Hematopoietic multipotent progenitor cell treated with erythropoietin and hydrocortisone succinate and interleukin-3 and kit ligand, for 4 days (in vitro differentiated cells): ENCODE data around the gene INPP5J.
"Not testable (repeated sequence)": the region's sequence is repeated elsewhere in the genome, so short reads cannot be mapped to it uniquely, and the experiment has no call there.

Experiments
- DNase-seq: peaks from one replicate; pipeline ENCODE4 v3.0.0-alpha.2; 2015

INPP5J gene

GRCh38 chr22:31088233-31088986, 34.4 kb upstream of the INPP5J start:
- no peak for DNase-seq

GRCh38 chr22:31089160-31090100, 33.3 kb upstream of the INPP5J start:
- peak; percentile 64 for DNase-seq

- DNase-seq, result no peak
Observed at GRCh38 chr22:31090217-31091085, 32.3 kb upstream of the INPP5J start.

DNA sequence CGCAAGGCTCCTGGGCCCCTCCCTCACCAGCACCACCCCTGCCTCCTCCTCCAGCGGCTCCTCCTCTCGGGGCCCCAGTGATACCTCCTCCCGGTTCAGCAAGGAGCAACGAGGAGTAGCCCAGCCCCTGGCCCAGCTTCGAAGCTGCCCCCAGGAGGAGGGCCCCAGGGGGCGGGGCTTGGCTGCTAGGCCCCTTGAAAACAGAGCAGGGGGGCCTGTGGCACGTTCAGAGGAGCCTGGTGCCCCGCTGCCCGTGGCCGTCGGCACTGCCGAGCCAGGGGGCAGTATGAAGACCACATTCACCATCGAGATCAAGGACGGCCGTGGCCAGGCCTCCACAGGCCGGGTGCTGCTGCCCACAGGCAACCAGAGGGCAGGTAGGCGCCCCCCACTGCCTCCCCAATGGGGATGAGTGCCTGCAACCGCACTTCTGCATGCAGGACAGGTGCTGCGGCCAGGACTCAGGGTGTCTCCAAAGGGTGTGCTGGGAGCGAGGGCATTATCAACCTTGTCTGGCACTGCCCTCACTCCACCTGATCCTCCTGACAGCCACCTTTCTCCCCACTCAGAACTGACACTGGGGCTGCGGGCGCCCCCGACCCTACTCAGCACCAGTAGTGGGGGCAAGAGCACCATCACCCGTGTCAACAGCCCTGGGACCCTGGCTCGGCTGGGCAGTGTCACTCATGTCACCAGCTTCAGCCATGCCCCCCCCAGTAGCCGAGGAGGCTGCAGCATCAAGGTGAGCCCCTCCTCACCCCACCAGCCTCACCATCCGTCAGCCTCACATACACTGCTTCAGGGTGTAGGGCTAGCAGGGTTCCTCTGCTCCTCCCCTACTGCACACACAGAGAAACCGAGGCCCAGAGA, 31.4 kb upstream of the INPP5J start:
- DNase-seq, result no peak

GRCh38 chr22:31092161-31092560, 30.6 kb upstream of the INPP5J start:
- DNase-seq, result no peak

DNA sequence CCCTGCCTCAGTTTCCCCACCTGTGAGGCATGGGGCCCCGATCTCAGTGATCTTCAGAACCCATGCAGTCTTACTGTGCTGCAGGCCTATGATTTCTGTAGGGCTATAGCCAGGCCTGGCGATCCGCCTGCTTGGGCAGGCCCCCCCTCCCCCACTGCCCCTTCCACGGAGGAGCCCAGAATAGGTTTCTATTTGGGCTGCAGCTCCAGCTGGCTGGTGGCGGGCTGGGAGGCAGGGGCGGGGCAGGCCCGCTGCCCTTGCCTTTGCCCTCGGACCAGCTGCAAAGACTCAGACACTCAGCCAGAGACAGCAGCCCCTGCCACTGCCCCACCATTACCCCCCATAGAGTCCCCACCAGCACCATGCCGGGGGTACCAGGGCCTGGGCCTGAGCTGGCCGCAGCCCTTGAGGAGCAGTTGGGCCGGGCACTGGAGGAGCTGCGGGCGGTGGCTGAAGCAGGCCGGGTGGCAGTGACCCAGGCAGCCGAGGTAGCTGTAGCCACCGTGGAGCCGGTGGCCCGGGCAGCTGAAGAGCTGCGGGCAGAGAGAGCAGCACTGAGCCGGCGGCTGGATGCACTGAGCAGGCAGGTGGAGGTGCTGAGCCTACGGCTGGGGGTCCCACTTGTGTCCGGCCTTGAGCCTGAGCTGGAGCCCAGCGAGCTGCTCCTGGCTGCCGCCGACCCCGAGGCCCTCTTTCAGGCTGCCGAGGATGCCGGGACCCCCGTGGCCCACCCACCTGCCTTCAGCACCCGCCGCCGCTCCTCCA, 29.5 kb upstream of the INPP5J start:
- DNase-seq, result no peak

DNA sequence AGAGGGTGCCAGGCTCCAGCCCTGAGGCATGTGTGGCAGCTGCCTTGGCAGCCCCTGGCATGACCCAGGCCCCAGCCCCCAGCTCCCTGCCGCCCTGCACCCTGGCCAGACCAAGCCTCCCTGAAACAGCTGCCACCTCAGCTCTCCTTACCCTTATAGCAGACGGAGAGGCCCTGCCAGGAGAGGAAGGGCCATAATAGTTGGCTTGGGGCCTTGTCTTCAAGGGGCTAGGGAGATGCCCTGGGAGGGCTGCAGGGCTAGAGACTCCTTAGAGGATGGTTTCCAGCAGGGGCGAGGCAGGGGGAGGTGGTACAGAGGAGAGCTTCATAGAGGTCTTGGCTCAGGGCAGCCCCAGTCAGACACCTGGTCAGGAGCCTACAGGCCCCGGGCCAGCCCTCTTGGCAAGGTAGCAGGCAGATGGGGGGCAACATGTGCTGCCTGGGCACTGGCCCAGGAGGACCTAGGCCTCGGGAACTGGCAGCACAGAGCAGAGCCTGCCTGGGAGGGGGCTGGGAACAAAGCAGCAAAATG, 28.7 kb upstream of the INPP5J start:
- DNase-seq, result no peak

GRCh38 chr22:31094741-31095140, 28.0 kb upstream of the INPP5J start:
- DNase-seq, result no peak

GRCh38 chr22:31095637-31096249, 27.0 kb upstream of the INPP5J start:
- no peak for DNase-seq

GRCh38 chr22:31096657-31097279, 26.0 kb upstream of the INPP5J start:
- DNase-seq, result no peak

DNA sequence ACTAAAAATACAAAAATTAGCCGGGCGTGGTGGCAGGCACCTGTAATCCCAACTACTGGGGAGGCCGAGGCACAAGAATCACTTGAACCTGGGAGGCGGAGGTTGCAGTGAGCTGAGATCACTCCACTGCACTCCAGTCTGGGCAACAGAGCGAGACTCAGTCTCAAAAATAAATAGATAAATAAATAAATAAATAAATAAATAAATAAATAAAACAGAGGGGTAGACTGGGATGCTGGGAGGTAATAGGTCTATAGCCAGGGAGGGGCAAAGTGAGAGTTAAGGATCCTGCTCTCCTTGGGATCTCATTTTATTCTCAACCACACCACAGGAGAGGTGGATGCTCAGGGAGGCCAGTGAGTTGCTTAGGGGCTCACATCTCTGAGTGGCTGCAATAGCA, 25.2 kb upstream of the INPP5J start:
- not testable (repeated sequence) for DNase-seq

- no peak for DNase-seq
Observed at GRCh38 chr22:31097941-31098631, 24.7 kb upstream of the INPP5J start.

- DNase-seq, result no peak
Observed at GRCh38 chr22:31098632-31099110, 24.1 kb upstream of the INPP5J start.

DNA sequence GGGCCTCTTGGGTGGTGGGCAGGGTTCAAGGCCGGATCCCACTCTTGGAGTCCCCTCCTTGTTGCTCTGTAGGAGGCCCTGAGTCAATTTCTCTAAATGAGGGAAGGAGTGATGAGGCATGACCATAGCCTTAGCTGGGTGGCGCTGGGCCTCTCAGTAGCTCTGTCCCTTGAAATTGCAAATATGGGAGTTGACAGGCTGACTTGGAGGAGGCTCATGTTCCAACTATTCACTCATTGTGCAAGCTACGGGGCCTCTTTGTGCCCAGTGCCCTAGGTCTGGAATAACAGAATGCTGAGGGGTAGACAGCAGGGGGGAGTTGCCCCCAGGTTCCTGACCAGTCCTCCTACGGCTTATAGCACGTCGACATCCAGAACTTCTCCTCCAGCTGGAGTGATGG, 23.4 kb upstream of the INPP5J start:
- no peak for DNase-seq

DNA sequence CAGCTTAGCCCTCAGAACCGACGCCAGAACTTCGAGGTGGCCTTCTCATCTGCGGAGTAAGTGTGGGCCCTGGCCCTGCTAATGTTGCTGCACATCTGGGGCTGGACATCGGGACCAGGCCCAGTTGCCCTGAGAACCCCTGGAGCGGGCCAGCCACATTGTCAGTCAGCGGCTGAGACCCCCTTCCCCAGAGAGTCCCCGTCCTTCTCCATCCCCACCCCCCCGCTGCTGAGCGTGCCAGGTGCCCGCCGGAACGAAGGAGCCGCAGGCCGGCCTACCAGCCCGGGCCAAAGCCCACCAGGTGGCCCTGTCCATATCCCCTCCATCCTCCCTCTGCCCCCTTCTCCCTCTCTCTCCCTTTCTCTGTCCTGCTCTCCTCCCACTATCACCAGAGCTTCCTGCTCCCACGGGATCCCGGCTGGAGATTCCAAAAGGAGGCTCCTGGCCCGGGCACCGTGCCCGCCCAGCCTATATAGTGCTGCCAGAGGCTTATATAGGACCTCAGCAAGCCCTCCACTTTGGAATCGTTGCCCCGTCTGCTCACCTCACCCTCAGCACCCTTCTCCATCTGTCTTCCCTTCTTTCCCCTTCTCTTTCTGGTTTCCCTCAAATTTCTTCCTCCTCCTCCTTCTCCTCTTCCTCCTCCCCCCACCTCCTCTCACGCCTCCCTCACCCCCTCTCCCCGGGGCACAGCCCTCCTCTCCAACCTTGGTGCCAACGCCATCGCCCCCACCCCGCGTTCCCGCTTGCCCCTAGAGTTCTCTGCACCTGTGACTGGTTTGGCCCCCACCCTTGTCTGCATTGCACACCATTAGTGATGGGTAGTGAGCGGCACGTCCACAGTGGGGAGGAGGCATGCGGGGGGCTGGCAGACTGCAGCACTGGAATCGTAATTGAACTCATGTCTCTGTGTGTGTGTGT, 22.7 kb upstream of the INPP5J start:
- DNase-seq, result no peak

DNA sequence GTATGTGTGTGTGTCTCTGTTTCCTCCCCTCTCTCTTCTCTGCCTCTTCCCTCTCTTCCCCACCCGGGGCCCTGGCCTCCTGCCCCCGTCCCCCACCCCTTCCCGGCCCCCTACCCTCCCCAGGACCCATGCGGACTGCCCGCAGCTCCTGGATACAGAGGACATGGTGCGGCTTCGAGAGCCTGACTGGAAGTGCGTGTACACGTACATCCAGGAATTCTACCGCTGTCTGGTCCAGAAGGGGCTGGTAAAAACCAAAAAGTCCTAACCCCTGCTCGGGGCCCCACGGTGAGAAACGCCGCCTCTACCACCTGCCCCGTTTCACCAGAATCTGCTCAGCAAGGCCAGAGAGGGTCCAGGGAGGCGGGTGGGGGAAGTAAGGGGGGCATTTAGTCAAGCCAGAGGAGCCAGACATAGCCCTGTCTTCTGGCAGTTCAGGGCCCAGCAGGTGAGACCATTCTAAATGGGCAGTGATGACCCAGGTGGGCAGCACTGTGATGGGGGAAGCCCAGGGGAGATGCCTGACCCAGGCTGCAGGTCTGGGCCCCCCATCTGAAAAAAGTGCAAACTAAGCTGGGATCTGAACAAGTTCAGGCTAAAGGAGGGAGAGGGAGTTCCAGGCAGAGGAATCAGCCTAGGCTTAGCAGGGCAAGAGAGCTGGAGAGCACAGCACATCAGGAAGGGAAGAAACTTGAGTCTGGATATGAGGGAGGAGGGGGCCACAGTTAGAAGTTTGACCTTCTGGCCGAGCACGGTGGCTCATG, 21.8 kb upstream of the INPP5J start:
- DNase-seq, result no peak

GRCh38 chr22:31102441-31103081, 20.2 kb upstream of the INPP5J start:
- no peak for DNase-seq
